DOHH2 (cell line): ENCODE data around the gene ITPKB.

Source experiments
- CTCF ChIP-seq: fragments of 200-600 bp; sonication (generic); IDR thresholded peaks from one replicate; pipeline ENCODE4 v1.5.1; 2014; ENCODE audit warnings: antibody characterized with exemption, mild to moderate bottlenecking, low read depth, low read length; ENCODE audit not compliant: poor library complexity, severe bottlenecking
- EZH2phosphoT487 ChIP-seq: fragments of 200-600 bp; sonication (generic); IDR thresholded peaks from 2 replicates; pipeline ENCODE4 v1.6.1; 2017; ENCODE audit warnings: borderline replicate concordance, mild to moderate bottlenecking, antibody characterized with exemption, low read length, moderate library complexity, mixed read lengths

GRCh38 chr1:226633541-226634165 is 105.4 kb downstream of the ITPKB start:
- no peak for TF ChIP-seq CTCF
- no peak for TF ChIP-seq EZH2phosphoT487
